RWPE1 (cell line): ENCODE measurements around the gene SLC9C1.

Source experiments
- CTCF ChIA-PET: fragments of 350-600 bp; sonication (Branson Sonifier 250); formaldehyde crosslinking; extraction: SDS; loops from one replicate; lab custom pipeline; 2021; lab: Yijun Ruan, JAX
- POLR2A ChIA-PET: fragments of 400-600 bp; formaldehyde crosslinking; extraction: SDS; loops from one replicate; lab custom pipeline; 2020; ENCODE audit warnings: antibody characterized with exemption; ENCODE audit not compliant: low non-redundant PET; lab: Yijun Ruan, JAX
- DNase-seq: peaks from one replicate; pipeline ENCODE4 v3.0.0; 2012; ENCODE audit warnings: low spot score
- H3K27ac ChIP-seq: fragments of 450-650 bp; 2 replicates; pipeline ENCODE4 v1.5.1; 2017
- TF ChIP-seq, protein P1 (sequence below): fragments of 450-650 bp; conservative IDR thresholded peaks from 2 replicates; pipeline ENCODE4 v1.5.1; 2017; ENCODE audit warnings: low read depth, mild to moderate bottlenecking

The SLC9C1 gene

DNA sequence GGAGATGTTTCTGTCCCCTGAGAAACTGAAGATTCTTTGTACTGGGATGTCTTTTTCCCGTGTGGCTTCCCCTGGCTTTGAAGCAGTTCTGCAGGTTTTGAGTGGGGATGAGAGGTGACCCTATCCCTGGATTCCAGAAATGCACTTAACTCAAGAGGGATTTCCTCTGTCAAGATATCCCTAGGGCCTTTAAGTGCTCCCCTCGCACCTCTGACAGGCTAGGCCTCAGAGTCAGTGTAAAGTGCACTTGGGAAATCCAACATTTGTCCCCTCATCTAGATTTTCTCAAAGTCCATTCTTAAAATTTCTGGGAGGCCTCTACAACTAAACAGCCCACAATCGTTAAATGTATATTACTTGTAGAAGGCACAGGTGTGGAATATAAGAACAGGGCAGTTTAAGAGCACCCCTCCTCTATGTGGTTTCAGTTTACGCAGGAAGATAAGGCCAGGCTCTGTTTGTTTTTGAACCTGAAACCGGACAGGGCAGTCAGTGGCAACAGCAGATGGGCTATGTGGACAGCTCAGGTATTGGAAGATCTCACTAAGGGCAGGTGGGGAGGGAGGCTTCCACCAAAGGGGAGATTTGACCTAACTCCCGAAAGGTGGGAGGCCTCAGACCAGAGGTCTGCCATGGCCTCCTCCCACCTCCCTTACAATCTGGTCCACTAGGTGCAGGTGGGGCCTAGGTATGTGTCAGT lies 203.0 kb downstream of the SLC9C1 start:
- ChIA-PET POLR2A (no interaction called here), CTCF (interaction anchor here (0.9 kb wide), 1 partner anchor 374 kb away, joined by 5 read pairs; no protein-coding TSS in a partner anchor)
- TF ChIP-seq, protein P1, sequence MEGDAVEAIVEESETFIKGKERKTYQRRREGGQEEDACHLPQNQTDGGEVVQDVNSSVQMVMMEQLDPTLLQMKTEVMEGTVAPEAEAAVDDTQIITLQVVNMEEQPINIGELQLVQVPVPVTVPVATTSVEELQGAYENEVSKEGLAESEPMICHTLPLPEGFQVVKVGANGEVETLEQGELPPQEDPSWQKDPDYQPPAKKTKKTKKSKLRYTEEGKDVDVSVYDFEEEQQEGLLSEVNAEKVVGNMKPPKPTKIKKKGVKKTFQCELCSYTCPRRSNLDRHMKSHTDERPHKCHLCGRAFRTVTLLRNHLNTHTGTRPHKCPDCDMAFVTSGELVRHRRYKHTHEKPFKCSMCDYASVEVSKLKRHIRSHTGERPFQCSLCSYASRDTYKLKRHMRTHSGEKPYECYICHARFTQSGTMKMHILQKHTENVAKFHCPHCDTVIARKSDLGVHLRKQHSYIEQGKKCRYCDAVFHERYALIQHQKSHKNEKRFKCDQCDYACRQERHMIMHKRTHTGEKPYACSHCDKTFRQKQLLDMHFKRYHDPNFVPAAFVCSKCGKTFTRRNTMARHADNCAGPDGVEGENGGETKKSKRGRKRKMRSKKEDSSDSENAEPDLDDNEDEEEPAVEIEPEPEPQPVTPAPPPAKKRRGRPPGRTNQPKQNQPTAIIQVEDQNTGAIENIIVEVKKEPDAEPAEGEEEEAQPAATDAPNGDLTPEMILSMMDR, result no peak
- no peak for DNase-seq
- no peak overlapping the region for H3K27ac ChIP-seq
